Testis (tissue), 3 donors: ENCODE results near the gene ATRN. TPM values are rescaled to one million over a fixed set of nuclear protein-coding genes. Genes with fewer than 3 reads are reported as not detected.

Source experiments
- DNase-seq: peaks from one replicate; pipeline ENCODE4 v3.0.0-alpha.2; 2019
- H3K27ac ChIP-seq, 2 donors: fragments of 200-600 bp; sonication (generic); one replicate each; pipeline ENCODE4 v1.5.1; 2019
- H3K27me3 ChIP-seq: fragments of 200-600 bp; sonication (generic); one replicate; pipeline ENCODE4 v1.5.1; 2019
- H3K36me3 ChIP-seq: fragments of 200-600 bp; sonication (generic); one replicate; pipeline ENCODE4 v1.5.1; 2017; ENCODE audit warnings: low read depth; ENCODE audit errors: missing control alignments
- H3K4me1 ChIP-seq: fragments of 200-600 bp; sonication (generic); one replicate; pipeline ENCODE4 v1.5.1; 2019
- H3K4me3 ChIP-seq, 2 donors: fragments of 200-600 bp; sonication (generic); one replicate each; pipeline ENCODE4 v1.5.1; 2017 to 2019
- H3K9me3 ChIP-seq: fragments of 200-600 bp; sonication (generic); one replicate; pipeline ENCODE4 v1.5.1; 2017
- CTCF ChIP-seq, 3 experiments: fragments of 450-650 bp in 2 of 3; fragments of 200-600 bp in 1 of 3; sonication (generic) in 1 of 3; IDR thresholded peaks; one replicate each; pipeline ENCODE4 v1.5.1; 2016 to 2019; ENCODE audit warnings: antibody characterized with exemption in 3 of 3, mild to moderate bottlenecking in 2 of 3, moderate library complexity in 1 of 3
- POLR2A ChIP-seq: fragments of 450-650 bp; IDR thresholded peaks from one replicate; pipeline ENCODE4 v1.6.1; 2017; ENCODE audit warnings: antibody characterized with exemption, mild to moderate bottlenecking, moderate library complexity
- WGBS, 2 donors: methylation state at CpG; one replicate each; pipeline ENCODE4 v1.1.5; 2018; 5-methylcytosine and 5-hydroxymethylcytosine counted together
- intact Hi-C: fragments of 100-400 bp; cut with DNase I; formaldehyde crosslinking; loops from one replicate; pipeline ENCODE4 v1.15.1; 2023; ENCODE audit warnings: low total_unique reads
- polyA plus RNA-seq: library from polyadenylated mRNA; stranded (reverse); fragments of 350-450 nt; fragmentation: Illumina TruSeq; extraction: RNeasy Lipid Tissue Mini Kit (QIAGEN cat#74804); gene quantifications from one replicate; pipeline ENCODE4 v1.2.3, GENCODE V29; 2014; ENCODE audit warnings: low read depth, low replicate concordance; ENCODE audit not compliant: insufficient read depth
- total RNA-seq, 2 donors: library from RNA; depleted of rRNA; stranded (reverse); fragments of >200 nt; gene quantifications; one replicate each; pipeline ENCODE4 v1.2.3, GENCODE V29; 2016

Gene ATRN
- total and polyA plus RNA-seq, 3 donors from 2014 or later, result 39.4 to 43.8 (median 42.7) TPM

DNA sequence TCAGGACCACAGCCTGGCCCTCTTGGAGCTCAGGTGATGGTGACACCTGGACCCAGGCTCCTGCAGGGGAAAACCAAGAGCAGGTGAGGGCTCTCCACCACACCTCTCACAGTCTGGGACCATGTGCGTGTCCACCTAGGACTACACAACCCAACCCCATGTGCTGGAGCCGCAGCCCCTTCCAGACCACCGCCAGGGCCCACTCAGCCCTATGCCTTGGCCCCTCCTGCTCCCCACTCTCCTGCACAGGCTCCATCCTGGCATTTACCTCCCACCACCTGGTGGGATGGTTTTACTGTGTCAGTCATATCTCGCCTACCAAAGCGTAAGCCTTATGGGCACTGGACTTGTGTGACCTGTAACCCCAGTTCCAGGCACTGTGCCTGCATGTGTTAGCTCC, 224.0 kb downstream of the ATRN start:
- WGBS, 2 donors, result 99 to 100% methylated on average over 3 to 5 of the region's 5 CpGs
- Histone ChIP-seq H3K36me3 (no peaks in the 10 kb centered on the region), H3K9me3 (no peaks in the 10 kb centered on the region), H3K27ac (no peak overlapping the region), H3K4me3 (no peak overlapping the region), H3K4me1 (no peaks in the 10 kb centered on the region), H3K27me3 (no peaks in the 10 kb centered on the region)
- DNase-seq, result no peak
- intact Hi-C loops, result no loop called here
- TF ChIP-seq POLR2A (no peak), CTCF (IDR thresholded peaks at IDR 0.05) (no peak)

- no peak overlapping the region for H3K27ac ChIP-seq
- TF ChIP-seq POLR2A, result no peak
- peak in 1 of 3 experiments; percentile 37 for TF ChIP-seq CTCF (IDR thresholded peaks at IDR 0.05)
- no peaks in the 10 kb centered on the region for H3K9me3 ChIP-seq
- WGBS, 2 donors, result 82 to 96% methylated on average over 1 of the region's 1 CpG
- no peaks in the 10 kb centered on the region for H3K27me3 ChIP-seq
- intact Hi-C loops, result no loop called here
- H3K36me3 ChIP-seq, result no peaks in the 10 kb centered on the region
- DNase-seq, result no peak
- no peak overlapping the region for H3K4me3 ChIP-seq
- H3K4me1 ChIP-seq, result no peaks in the 10 kb centered on the region
Observed at GRCh38 chr20:3696200-3696599, 225.4 kb downstream of the ATRN start.

- TF ChIP-seq CTCF (IDR thresholded peaks at IDR 0.05) (no peak), POLR2A (no peak)
Observed at GRCh38 chr20:3696745-3697587, 226.1 kb downstream of the ATRN start.

GRCh38 chr20:3697588-3698305, 226.9 kb downstream of the ATRN start:
- Histone ChIP-seq H3K9me3 (no peaks in the 10 kb centered on the region), H3K36me3 (no peaks in the 10 kb centered on the region), H3K27ac (no peak overlapping the region), H3K4me1 (no peaks in the 10 kb centered on the region), H3K27me3 (no peaks in the 10 kb centered on the region), H3K4me3 (no peak overlapping the region)
- intact Hi-C loops, result no loop called here
- WGBS, 2 donors, result 76 to 79% methylated on average over 6 to 18 of the region's 18 CpGs
- no peak for TF ChIP-seq POLR2A
- no peak for TF ChIP-seq CTCF (IDR thresholded peaks at IDR 0.05)
- DNase-seq, result no peak

More at GRCh38 chr20:3696745-3697587, 226.1 kb downstream of the ATRN start:
- H3K9me3 ChIP-seq, result no peaks in the 10 kb centered on the region
- H3K4me3 ChIP-seq, result no peak overlapping the region
- H3K27me3 ChIP-seq, result no peaks in the 10 kb centered on the region
- whole genome bisulfite sequencing, 2 donors, result 85 to 90% methylated on average over 4 to 14 of the region's 15 CpGs
- DNase-seq, result no peak
- no peak overlapping the region for H3K27ac ChIP-seq
- no peaks in the 10 kb centered on the region for H3K4me1 ChIP-seq
- intact Hi-C loops, result no loop called here
- H3K36me3 ChIP-seq, result no peaks in the 10 kb centered on the region
